HCT116 (cell line): ENCODE results near the gene TIGAR.

ENCODE experiments used
- CEBPB ChIP-seq: IDR thresholded peaks from 2 replicates; pipeline ENCODE4 v1.6.1; 2012; ENCODE audit warnings: low read depth
- EZH2 ChIP-seq: fragments of 200-600 bp; sonication (generic); IDR thresholded peaks from 2 replicates; pipeline ENCODE4 v1.6.1; 2017; ENCODE audit warnings: antibody characterized with exemption, mixed run types
- EZH2phosphoT487 ChIP-seq: fragments of 200-600 bp; IDR thresholded peaks from 2 replicates; pipeline ENCODE4 v1.6.1; 2018; ENCODE audit warnings: antibody characterized with exemption, borderline replicate concordance
- FOSL1 ChIP-seq: IDR thresholded peaks from 2 replicates; pipeline ENCODE4 v1.6.1; 2012; ENCODE audit warnings: low read depth
- POLR2A ChIP-seq: IDR thresholded peaks from 2 replicates; pipeline ENCODE4 v1.7.0; 2011; ENCODE audit warnings: borderline replicate concordance; ENCODE audit not compliant: insufficient read depth, insufficient read length; ENCODE audit errors: extremely low read depth
- POLR2AphosphoS5 ChIP-seq: IDR thresholded peaks from 2 replicates; pipeline ENCODE4 v1.6.1; 2011; ENCODE audit warnings: mild to moderate bottlenecking, low read depth, low read length, moderate library complexity
- RAD21 ChIP-seq: IDR thresholded peaks from 2 replicates; pipeline ENCODE4 v1.6.1; 2012; ENCODE audit warnings: low read depth, mild to moderate bottlenecking
- SRF ChIP-seq: IDR thresholded peaks from 2 replicates; pipeline ENCODE4 v1.6.1; 2012; ENCODE audit warnings: low read depth
- YY1 ChIP-seq: IDR thresholded peaks from 2 replicates; pipeline ENCODE4 v1.6.1; 2011; ENCODE audit warnings: low read length, low read depth, moderate library complexity, mild to moderate bottlenecking; ENCODE audit not compliant: insufficient replicate concordance; ENCODE audit errors: extremely low read depth
- ZNF274 ChIP-seq: fragments of 200-500 bp; sonication (Bioruptor generic); IDR thresholded peaks from 2 replicates; pipeline ENCODE4 v1.6.1; 2014; ENCODE audit warnings: mild to moderate bottlenecking, low read depth, low read length, inconsistent platforms
- TF ChIP-seq, protein P1 (sequence below), 3 experiments: fragments of 200-600 bp in 1 of 3; sonication (generic) in 1 of 3; IDR thresholded peaks in 2 of 3; conservative IDR thresholded peaks in 1 of 3; 2 replicates each; pipeline ENCODE4 v1.5.1; 2012 to 2017; ENCODE audit warnings: low read depth in 2 of 3, low read length in 2 of 3, antibody characterized with exemption in 1 of 3, borderline replicate concordance in 1 of 3, control low read depth in 1 of 3, mild to moderate bottlenecking in 1 of 3, mixed read lengths in 1 of 3, mixed run types in 1 of 3, moderate library complexity in 1 of 3; ENCODE audit not compliant: insufficient read depth in 1 of 3
- TF ChIP-seq, protein P2 (sequence below): IDR thresholded peaks from 2 replicates; pipeline ENCODE4 v1.6.1; 2012; ENCODE audit warnings: low read depth
- TF ChIP-seq, protein P3 (sequence below): IDR thresholded peaks from 2 replicates; pipeline ENCODE4 v1.6.1; 2012

DNA sequence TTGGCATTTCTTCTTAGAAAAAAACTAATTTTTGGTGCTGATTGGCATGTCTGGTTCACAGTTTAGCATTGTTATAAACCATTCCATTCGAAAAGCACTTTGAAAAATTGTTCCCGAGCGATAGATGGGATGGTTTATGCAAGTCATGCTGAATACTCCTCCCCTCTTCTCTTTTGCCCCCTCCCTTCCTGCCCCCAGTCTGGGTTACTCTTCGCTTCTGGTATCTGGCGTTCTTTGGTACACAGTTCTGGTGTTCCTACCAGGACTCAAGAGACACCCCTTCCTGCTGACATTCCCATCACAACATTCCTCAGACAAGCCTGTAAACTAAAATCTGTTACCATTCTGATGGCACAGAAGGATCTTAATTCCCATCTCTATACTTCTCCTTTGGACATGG lies 20.1 kb upstream of the TIGAR start:
- TF ChIP-seq, protein P1, sequence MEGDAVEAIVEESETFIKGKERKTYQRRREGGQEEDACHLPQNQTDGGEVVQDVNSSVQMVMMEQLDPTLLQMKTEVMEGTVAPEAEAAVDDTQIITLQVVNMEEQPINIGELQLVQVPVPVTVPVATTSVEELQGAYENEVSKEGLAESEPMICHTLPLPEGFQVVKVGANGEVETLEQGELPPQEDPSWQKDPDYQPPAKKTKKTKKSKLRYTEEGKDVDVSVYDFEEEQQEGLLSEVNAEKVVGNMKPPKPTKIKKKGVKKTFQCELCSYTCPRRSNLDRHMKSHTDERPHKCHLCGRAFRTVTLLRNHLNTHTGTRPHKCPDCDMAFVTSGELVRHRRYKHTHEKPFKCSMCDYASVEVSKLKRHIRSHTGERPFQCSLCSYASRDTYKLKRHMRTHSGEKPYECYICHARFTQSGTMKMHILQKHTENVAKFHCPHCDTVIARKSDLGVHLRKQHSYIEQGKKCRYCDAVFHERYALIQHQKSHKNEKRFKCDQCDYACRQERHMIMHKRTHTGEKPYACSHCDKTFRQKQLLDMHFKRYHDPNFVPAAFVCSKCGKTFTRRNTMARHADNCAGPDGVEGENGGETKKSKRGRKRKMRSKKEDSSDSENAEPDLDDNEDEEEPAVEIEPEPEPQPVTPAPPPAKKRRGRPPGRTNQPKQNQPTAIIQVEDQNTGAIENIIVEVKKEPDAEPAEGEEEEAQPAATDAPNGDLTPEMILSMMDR (IDR thresholded peaks at IDR 0.05 in 2 of 3, conservative IDR thresholded peaks at IDR 0.05 in 1 of 3; ENCODE audit: borderline replicate concordance in 1 of 3, insufficient read depth in 1 of 3, low read depth in 2 of 3, low read length in 2 of 3), result no peak
- TF ChIP-seq RAD21 (no peak), SRF (no peak), FOSL1 (no peak), EZH2phosphoT487 (no peak), POLR2AphosphoS5 (no peak), POLR2A (no peak), YY1 (no peak), ZNF274 (no peak), EZH2 (no peak), CEBPB (no peak)
- TF ChIP-seq, protein P2, sequence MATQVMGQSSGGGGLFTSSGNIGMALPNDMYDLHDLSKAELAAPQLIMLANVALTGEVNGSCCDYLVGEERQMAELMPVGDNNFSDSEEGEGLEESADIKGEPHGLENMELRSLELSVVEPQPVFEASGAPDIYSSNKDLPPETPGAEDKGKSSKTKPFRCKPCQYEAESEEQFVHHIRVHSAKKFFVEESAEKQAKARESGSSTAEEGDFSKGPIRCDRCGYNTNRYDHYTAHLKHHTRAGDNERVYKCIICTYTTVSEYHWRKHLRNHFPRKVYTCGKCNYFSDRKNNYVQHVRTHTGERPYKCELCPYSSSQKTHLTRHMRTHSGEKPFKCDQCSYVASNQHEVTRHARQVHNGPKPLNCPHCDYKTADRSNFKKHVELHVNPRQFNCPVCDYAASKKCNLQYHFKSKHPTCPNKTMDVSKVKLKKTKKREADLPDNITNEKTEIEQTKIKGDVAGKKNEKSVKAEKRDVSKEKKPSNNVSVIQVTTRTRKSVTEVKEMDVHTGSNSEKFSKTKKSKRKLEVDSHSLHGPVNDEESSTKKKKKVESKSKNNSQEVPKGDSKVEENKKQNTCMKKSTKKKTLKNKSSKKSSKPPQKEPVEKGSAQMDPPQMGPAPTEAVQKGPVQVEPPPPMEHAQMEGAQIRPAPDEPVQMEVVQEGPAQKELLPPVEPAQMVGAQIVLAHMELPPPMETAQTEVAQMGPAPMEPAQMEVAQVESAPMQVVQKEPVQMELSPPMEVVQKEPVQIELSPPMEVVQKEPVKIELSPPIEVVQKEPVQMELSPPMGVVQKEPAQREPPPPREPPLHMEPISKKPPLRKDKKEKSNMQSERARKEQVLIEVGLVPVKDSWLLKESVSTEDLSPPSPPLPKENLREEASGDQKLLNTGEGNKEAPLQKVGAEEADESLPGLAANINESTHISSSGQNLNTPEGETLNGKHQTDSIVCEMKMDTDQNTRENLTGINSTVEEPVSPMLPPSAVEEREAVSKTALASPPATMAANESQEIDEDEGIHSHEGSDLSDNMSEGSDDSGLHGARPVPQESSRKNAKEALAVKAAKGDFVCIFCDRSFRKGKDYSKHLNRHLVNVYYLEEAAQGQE, result no peak
- TF ChIP-seq, protein P3, sequence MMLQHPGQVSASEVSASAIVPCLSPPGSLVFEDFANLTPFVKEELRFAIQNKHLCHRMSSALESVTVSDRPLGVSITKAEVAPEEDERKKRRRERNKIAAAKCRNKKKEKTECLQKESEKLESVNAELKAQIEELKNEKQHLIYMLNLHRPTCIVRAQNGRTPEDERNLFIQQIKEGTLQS, result no peak
